Astrocyte of the cerebellum (primary cell): ENCODE results near the gene SLC24A4.

ENCODE experiments used
- DNase-seq: peaks from one replicate; pipeline ENCODE4 v3.0.0-alpha.2; 2011; ENCODE audit warnings: low read depth
- H3K4me3 ChIP-seq: 2 replicates; pipeline ENCODE4 v1.5.1; 2011; ENCODE audit warnings: mild to moderate bottlenecking, low read depth, low read length, moderate library complexity
- CTCF ChIP-seq: IDR thresholded peaks from 2 replicates; pipeline ENCODE4 v1.5.1; 2012; ENCODE audit warnings: low read length, low read depth, moderate library complexity, mild to moderate bottlenecking; ENCODE audit errors: missing control alignments
- in situ Hi-C: cut with HindIII; loops from 2 replicates; pipeline ENCODE4 v1.10.0; 2017; ENCODE audit warnings: low sequenced_read_pairs

Gene SLC24A4

GRCh38 chr14:92437729-92438285, 114.8 kb downstream of the SLC24A4 start:
- no peak for DNase-seq
- in situ Hi-C loops: no loop called here
- TF ChIP-seq CTCF: no peak
- no peak overlapping the region for H3K4me3 ChIP-seq

- no peak overlapping the region for H3K4me3 ChIP-seq
- DNase-seq: no peak
- no peak for TF ChIP-seq CTCF
- in situ Hi-C loops: no loop called here
These were observed 116.8 kb downstream of the SLC24A4 start for GRCh38 chr14:92439537-92440344.

- DNase-seq: no peak
- H3K4me3 ChIP-seq: no peak overlapping the region
- no peak for TF ChIP-seq CTCF
- in situ Hi-C loops: no loop called here
These were observed 117.5 kb downstream of the SLC24A4 start for GRCh38 chr14:92440345-92441003.

GRCh38 chr14:92441751-92442504, 119.0 kb downstream of the SLC24A4 start:
- DNase-seq: no peak
- in situ Hi-C loops: no loop called here
- no peak overlapping the region for H3K4me3 ChIP-seq
- TF ChIP-seq CTCF: no peak

GRCh38 chr14:92443167-92443566, 120.2 kb downstream of the SLC24A4 start:
- in situ Hi-C loops: no loop called here
- no peak for DNase-seq
- TF ChIP-seq CTCF: no peak
- H3K4me3 ChIP-seq: no peak overlapping the region

GRCh38 chr14:92443741-92444140, 120.8 kb downstream of the SLC24A4 start:
- no peak for DNase-seq
- no peak for TF ChIP-seq CTCF
- in situ Hi-C loops: no loop called here
- H3K4me3 ChIP-seq: no peak overlapping the region
